Myocyte (in vitro differentiated cells): Measurements from ENCODE around the gene ZFC3H1. TPM values are rescaled to one million over a fixed set of nuclear protein-coding genes. Genes with fewer than 3 reads are reported as not detected.

Source experiments
- DNase-seq: peaks from one replicate; pipeline ENCODE4 v3.0.0-alpha.2; 2012; ENCODE audit warnings: low read depth
- total RNA-seq: library from RNA; depleted of rRNA; stranded (reverse); fragments of >200 nt; gene quantifications from 2 replicates; pipeline ENCODE4 v1.2.3, GENCODE V29; 2014

Gene ZFC3H1
- total RNA-seq, 1 donor from 2014 or later = 16.7 TPM

DNA sequence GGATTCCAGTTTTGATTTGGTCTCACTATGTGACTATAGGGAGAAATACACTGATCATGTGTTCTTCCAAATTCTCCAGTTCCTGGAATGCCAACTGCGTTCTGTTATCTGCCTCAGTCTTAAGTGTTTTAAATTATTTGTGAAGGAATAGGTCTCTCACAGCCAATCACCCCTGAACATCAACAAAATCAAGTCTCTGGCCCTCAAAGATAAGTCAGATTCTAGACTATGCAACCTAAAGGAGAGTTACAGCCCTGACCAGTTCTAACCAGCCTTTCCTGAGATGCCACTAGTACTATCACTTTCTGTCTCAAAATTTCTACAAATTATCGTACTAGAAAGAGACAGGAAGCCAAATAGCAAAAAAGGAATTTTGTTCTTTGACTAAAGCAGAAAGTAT is 22.3 kb downstream of the ZFC3H1 start:
- DNase-seq = no peak

- DNase-seq = no peak
Measured at GRCh38 chr12:71640316-71640715, 23.3 kb downstream of the ZFC3H1 start.

GRCh38 chr12:71639341-71639760 is 24.3 kb downstream of the ZFC3H1 start:
- peak; percentile 13 for DNase-seq

- no peak for DNase-seq
Measured at GRCh38 chr12:71638499-71638898, 25.1 kb downstream of the ZFC3H1 start.

GRCh38 chr12:71636704-71637115 is 26.9 kb downstream of the ZFC3H1 start:
- DNase-seq = peak; percentile 62

DNA sequence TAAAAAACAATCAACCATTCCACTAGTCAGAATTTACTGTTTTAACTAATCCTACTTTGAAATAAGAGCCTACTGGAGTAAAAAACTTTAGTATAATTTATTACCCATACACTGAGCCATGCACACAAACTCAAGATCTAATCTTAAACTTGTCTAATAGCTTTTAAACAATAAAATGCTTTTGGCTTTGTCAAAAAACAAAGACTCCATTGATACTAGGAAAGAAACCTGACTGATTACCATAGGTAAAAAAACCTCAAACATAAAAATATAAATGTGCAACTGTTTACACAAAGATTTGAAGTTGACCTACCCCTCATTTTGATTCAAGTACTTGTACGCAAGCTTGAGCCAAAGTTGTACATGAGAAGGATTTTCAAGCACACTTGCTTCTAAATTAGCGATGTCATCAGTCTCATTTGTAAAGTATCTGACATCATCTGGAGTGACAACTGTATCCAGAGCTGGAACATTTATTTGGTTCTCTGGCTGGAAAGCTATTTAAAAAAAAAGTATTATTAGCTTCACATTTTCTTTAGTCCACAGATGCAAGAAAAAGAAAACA is 36.1 kb downstream of the ZFC3H1 start:
- DNase-seq = peak; percentile 35

DNA sequence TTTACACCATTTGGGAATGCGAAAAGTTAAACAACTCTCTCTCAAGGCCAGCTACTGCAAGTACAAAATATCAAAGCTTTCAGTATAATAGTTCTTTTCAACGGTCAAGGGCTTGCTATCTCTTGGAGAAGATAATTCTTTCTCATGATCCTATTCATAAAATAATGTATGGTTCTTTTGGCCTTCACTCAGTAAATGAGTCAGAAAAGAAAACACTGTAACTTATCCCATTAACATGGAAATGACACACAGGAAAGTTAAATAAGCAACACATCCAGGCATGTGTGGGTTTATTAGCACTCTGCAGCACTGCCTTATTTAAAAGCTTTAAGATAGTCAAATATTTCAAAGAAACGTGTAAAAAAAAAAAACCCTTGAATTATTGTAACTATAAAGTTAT is 36.9 kb downstream of the ZFC3H1 start:
- DNase-seq = no peak

DNA sequence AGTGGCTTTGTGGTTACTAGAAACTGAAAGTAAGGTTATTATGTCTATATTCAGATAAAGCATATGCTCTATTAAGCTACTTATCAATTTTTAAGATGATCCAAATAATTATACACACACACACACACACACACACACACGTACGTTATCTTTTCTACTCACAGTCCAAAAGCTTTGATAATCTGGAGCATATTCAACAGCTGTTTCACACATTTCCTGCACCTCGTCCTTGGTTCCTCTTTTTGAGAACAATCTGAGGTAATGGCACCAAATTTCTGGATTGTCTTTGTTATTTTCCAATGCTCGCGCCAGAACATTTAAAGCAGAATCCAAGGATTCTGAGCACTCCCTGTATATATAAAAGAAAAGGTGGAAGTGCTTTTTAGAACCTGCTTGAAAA is 37.5 kb downstream of the ZFC3H1 start:
- DNase-seq = no peak

DNA sequence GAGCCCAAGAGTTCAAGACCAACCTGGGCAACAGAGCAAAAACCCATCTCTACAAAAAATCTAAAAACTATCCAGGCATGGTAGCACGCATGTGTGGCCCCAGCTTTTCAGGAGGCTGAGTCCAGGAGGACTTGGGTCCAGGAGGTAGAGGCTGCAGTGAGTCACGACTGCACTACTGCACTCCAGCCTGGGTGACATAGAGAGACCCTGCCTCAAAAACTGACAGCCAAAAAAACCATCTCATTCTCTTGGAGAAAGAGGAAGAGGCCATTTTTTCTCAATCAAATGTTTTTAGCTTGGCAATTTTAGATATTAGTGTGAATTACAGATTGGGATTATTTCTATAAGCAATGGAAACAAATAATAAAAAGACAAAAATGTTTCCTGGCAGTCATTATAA is 38.2 kb downstream of the ZFC3H1 start:
- no peak for DNase-seq

DNA sequence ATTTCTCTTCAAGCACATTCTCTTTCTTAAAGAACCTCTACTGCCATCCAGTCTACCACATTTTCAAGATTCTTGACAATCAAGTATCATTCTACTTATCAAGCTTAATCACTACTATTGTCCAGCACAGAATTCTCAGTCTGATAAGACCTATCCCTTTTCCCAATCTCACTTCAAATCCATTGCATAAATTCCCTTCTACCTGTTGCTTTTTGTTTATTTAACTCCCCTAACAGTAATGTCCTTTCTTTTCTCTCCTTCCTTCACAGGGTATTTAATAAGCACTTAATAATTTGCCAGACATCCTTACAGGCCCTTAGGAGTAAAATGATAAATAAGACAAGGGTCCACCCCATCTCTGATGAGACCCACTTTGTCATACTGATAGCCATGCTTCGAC is 41.7 kb downstream of the ZFC3H1 start:
- DNase-seq = no peak

- no peak for DNase-seq
Measured at GRCh38 chr12:71610031-71610795, 53.4 kb downstream of the ZFC3H1 start.

- no peak for DNase-seq
Measured at GRCh38 chr12:71607494-71608330, 55.9 kb downstream of the ZFC3H1 start.

DNA sequence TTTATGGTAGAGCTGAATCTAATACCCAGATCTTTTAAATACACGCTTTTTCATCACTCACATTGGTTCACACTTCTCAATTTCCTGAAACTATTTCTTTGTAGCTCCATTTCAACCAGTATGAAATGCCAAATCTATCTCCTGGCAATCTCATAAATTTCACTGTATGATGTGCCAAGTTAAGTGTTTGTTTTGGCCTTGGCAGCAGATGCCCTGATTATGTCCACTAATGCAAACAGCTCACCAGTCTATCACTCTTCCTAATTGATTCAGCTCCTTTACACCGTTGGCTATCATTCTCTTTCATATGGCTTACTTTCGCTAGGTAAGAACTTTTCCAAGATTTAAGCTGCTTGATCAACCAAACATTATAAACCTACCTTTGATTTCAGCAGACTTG is 58.6 kb downstream of the ZFC3H1 start:
- no peak for DNase-seq

GRCh38 chr12:71602761-71603577 is 60.7 kb downstream of the ZFC3H1 start:
- peak; percentile 14 for DNase-seq

GRCh38 chr12:71601546-71601945 is 62.1 kb downstream of the ZFC3H1 start:
- DNase-seq = no peak

- DNase-seq = no peak
Measured at GRCh38 chr12:71599210-71599609, 64.4 kb downstream of the ZFC3H1 start.

- peak; percentile 16 for DNase-seq
Measured at GRCh38 chr12:71594214-71594948, 69.3 kb downstream of the ZFC3H1 start.

DNA sequence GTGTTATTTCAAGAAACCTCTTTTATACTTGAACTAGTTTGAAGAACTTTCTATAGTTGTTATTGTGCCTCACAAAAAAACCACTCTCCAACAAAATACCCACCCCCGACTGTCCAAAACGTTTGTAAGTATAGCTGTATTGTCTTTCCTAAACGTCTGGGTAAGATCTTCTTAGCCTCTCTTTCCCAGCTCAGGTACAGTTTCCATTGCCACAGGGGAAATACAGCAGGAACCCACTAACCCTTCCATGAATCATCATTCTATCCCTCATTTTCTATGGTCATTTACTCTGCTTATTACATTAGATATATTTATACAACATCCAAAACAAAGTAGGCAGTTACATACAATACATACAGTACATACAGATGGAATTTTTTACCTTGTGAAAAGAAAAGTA is 70.8 kb downstream of the ZFC3H1 start:
- no peak for DNase-seq

DNA sequence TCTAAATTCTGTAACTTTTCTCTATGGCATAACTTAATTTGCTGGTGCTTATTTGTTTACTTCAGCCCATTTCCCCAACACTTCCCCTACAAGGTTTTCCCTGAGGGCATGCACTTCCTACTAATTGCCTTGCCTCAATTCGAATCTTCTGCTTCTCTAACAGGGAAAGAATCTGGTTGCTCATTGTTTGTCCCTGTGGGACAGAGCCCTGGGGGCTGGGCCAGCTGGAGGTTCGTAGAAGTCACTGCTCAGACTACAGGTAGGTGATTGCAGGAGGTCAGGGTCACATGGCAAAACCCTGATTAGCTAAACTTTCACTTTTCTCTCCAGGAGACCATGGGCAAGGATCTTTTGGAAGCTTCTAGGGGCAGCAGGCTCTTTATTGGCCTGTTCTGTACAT is 72.0 kb downstream of the ZFC3H1 start:
- no peak for DNase-seq

DNA sequence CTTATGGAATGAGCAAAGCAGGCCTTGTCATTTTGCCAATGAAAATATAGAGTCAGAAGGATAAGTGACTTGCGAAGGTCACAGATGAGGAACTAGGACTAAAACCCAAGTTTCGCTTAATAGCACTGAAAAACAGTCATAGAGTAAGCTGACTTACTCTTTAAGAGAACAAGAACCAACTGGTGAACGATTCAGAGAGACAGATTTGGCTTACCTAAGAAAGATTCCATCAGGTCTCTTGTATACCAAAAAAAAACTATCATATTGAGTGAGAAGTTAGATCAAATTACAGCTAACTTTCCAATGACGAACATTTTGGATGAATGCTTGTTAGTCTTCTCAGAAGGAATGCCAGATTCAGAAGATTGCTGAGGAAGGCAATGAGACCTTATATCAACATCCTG is 74.2 kb downstream of the ZFC3H1 start:
- no peak for DNase-seq

DNA sequence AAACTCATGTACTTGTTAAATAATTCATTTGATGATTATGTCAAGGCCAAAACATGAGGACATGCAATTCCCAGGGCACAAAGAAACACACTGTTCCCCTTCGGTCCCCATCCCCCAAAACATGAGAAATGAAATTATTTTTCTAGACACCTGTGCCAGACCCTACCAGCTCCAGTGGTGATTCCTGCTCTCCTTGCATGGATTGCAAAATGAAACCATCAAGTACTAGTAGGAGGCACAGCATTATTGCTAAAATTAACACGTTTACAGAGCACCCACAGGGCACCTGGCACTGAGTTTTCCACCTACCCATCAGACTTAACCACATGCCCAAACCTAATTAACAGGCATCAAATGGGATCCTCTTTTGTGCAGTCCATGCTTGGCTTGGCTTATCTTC is 76.6 kb downstream of the ZFC3H1 start:
- DNase-seq = peak; percentile 16
